IPS-11a (cell line): Measurements from ENCODE around the gene DHCR7.
A peak's percentile ranks its signal among the peaks of the same experiment; 100 is the strongest.

Experiments
- H3K4me3 ChIP-seq: one replicate; pipeline ENCODE4 v1.5.1; 2013; ENCODE audit warnings: low read depth, low read length, control low read depth

Gene DHCR7

DNA sequence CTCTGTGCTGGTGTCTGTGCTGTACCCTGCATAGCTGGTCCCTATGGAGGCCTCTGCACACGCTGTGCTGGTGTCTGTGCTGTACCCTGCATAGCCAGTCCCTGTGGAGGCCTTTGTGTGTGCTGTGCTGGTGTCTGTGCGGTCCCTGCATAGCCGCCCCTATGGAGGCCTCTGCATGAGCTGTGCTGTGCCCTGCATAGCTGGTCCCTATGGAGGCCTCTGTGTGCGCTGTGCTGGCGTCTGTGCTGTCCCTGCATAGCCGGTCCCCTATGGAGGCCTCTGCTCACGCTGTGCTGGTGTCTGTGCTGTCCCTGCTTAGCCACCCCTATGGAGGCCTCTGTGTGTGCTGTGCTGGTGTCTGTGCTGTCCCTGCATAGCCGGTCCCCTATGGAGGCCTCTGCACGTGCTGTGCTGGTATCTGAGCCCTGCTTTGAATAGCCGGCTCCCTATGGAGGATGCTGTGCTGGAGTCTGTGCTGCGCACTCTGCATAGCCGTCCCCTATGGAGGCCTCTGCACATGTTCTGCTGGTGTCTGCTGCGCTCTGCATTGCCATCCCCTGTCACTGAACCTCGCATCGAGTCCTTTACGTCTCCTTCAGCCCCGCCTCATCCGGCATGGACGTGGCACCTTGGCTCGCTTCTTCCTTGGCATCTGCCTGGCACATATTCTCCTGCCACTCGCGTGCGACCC lies 11.0 kb upstream of the DHCR7 start:
- H3K4me3 ChIP-seq, result no peak overlapping the region

DNA sequence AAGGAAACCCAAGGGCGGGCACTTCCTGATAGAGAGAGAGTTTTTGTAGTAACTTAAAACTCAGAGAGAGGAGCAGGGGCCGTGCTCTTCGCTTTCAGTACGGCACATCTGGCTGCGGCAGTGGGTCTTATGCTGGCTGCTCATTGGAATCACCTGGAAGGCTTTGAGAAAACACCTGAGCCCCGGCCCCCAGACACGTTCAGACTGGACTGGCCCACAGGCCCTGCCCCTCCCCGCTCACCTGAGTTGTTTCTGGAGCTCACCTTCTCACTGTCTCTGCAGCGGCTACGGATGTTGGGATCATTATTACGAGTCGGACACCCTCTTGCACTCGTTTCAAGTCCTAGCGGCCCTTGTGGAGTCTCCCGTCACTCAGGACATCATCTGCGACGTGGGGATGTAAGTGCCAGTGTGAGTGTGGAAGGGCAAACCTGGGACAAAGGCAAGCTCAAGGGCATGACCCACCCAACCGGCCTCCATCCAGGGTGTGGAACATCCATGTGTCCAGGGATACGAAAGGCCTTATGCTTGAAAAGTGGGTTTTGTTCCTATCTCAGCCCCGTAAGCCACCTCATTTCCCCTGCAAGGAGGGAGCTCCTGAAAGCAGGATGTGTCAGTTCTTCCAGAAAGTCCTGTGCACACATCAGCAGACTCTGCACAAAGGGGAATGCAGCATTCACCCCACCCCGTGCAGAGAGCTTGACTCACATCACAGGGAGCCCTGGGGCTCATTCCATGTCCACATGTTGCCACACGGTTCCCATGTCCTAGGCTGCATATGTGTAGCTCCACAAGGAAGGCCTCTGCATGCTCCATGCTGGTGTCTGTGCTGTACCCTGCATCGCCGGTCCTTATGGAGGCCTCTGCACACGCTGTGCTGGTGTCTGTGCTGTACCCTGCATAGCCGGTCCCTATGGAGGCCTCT lies 10.2 kb upstream of the DHCR7 start:
- H3K4me3 ChIP-seq, result no peak overlapping the region

DNA sequence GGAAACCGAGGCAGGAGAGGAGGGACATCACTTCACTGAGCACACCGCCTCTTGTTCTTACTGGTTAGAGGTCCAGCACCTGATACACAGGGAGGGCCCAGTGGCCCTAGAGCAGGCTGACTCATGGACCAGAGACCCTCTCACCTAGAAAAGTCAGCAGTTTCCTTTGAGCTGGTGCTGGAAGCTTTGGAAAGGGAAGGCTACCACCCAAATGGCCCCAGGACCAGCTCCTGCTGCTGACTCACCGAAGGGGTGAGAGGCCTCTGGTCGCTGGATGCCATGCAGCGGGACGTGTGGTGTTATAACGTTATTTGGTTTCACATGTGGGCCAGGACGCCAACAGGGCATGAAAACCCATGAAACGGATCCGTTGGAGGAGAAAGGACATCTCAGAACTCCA lies 8.6 kb upstream of the DHCR7 start:
- no peak overlapping the region for H3K4me3 ChIP-seq

DNA sequence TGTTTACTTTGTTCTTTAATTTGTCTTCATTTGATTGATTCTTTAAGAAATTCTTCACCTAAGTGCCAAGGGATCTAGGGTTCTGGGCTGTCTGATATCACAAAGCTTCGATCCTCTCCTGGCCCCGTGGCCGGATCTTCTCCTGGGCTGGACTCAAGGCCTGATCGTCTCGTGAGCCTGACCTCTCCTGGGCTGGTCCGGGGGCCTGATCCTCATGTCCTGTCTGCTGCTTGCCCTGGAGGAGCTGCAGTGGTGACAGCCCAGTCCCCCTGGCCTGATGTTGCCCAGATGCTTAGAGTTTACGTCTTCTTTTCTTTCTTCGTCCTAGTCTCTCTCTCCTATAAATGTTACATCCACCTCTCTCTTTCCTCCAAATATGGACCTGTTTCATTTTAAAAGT lies 8.1 kb upstream of the DHCR7 start:
- no peak overlapping the region for H3K4me3 ChIP-seq

DNA sequence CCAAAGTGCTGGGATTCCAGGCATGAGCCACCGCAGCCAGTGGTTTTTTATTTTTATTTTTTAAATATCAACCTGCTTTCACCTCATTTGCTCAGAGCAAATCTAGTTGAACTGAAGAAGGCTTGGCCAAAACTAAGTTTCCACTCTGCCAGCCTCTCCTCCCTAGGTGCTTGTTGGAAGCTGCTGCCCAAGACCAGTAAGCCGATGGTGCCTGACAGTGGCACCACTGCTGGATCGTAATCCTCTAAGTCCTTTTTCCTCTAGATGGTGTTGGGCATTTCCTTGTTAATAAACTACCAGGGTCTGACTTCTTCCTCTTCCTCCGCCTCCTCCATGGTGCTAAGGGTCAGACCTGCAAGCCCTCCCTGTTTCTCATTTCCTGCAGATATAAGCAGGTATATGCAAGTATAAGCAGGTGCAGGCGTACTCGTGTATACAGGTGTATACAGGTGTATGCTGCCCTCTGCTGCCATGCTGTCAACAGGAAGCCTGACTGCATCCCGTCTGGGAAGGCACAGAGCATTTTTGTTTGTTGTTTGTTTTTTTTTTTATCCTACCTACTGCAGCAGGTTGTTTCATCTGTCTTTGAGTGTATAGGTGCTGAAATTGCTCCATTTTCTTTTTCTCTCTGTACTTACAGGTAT lies 6.4 kb upstream of the DHCR7 start:
- no peak overlapping the region for H3K4me3 ChIP-seq

DNA sequence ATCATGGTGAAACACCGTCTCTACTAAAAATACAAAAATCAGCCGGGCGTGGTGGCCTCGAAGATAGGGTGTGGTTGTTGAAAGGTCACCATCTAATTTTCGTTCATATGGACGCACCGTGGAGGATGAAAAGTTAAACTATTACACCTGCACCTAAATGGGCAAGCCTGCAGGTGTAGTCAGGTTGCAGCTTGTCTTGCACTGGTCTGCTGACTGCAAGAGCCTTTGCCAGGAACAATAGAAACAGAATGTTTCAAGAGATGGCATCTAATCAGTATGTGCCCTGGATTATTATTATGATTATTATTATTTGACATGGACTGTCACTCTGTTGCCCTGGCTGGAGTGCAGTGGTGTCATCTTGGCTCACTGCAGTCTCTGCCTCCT lies 5.7 kb upstream of the DHCR7 start:
- peak overlapping the region; percentile 82 for H3K4me3 ChIP-seq

DNA sequence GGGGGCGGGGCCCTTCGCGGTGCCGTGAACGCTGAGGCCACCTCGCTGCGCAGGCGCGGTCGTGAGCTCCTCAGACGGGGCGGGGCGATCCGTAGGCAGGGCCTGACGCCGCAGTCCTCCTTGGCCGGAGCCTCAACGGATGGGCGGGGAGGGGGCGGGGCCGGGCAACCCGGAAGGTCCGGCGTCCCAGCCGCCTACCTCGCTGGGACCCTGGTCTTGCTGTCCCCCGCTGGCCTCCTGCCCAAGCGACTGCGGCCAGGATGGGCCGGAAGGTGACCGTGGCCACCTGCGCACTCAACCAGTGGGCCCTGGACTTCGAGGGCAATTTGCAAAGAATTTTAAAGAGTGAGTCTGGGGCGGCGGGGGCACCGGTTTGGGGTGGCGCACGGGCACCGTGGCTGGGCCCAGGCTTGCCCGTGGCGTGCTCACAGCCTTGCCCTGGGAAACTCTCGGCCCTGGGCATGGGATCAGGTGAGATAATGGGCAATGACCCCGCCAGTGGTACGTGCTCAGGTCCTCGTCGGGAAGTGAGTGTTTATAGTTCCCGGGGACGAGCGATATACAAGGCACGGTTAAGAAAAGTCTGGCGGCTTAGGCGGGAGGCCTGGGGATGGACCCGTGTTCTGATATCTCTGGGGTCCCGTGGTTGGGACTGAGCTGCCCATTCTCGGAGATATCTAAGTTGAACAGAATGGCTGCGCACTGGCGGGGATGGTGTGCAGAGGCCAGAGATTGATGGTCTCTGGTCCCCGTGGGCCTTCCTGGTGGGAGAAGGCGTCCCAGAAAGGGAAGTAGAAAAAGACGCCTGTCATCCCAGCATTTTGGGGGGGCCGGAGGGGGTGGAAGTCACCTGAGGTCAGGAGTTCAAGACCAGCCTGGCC lies 5.1 kb upstream of the DHCR7 start, which contains the start of gene NADSYN1:
Gene NADSYN1 (plus strand): TSS at position 167 of the 881 bp plus-strand sequence. CDS start 94 bp downstream, at position 261.
- H3K4me3 ChIP-seq, result peak within 1 kb of the TSS; percentile 82

DNA sequence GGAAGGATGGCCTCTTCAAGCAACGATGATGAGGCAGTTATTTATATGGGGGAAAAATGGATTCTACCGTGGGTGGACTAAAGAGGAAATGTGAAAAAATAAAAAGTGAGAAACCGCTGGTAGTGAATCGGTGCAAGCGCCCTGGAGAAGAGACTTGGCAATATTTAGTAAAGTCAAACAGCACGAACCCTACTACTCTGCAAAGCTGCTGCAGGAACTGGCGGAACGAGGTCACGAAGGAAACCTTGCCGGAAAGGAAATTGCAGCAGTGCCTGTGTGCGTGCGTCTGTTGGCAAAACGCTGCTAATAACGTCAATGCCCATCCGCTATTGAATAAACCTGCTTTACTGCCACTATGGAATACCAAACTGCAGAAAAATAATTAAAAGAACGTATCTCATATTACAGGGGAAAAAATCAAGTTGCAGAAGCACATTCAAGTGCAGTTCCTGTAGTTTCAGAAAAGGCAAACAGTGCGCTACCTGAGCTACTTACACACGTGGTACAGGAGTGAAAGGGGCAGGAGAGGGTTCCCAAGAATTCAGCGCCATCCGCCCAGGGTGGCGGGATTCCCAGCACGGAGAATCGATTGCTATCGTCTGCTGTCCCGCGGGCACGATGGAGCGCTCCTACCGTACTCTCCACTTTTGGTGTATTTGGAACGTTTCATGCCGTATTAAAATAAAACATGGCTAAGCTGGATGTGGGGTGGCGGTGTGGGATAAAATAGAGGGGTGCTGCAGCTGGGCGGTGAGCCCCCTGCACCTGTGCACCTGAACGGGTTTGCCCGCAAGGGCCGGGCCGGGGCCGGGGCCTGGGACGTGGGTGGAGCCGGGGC lies 4.2 kb upstream of the DHCR7 start:
- H3K4me3 ChIP-seq, result peak overlapping the region; percentile 55

DNA sequence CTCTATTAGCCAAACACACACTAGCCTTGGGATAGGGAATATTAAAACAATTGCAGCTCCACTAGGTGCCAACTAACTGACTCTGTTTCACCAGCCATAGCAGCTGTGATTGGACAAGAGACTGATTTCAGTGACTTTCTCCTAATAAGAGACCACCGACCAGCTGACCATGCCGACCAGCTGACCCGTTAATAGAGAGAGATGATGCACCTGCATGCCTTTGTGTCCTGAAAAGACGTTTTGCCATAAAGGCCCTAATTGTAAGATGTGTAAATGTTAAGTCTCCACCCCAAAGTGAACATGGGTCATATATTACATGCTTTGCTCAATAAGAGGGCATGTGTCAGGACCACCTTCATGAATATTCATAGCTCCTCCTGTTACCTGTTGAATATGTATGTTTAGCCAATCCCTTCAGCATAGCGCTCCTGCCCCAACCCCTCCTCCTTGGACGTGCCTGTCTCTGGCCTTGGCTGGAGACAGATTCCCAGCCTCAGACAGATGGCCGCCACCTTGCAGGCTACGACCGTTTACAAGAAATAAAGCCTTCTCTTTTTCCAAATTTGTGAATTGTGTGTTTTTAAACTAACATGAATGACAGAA lies 3.5 kb upstream of the DHCR7 start:
- H3K4me3 ChIP-seq, result no peak overlapping the region

DNA sequence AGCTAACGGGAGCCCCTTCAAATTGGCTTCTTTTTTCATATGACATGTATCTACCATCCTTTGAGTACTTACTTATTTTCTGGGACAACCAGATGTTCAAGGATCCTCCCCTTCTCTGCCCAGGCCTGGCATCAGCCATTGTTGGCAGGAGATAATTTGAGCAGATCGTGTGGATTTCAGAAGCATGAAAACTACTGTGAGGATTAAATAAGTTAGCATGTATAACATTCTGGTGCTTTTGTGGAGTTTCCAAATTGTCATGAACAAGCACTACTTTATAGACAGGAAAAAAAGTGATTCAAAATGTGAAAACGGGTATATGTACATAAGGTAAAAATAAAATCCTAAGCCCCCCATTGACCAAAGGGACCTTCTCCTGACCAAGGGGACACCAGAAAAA lies 2.7 kb upstream of the DHCR7 start:
- H3K4me3 ChIP-seq, result no peak overlapping the region

DNA sequence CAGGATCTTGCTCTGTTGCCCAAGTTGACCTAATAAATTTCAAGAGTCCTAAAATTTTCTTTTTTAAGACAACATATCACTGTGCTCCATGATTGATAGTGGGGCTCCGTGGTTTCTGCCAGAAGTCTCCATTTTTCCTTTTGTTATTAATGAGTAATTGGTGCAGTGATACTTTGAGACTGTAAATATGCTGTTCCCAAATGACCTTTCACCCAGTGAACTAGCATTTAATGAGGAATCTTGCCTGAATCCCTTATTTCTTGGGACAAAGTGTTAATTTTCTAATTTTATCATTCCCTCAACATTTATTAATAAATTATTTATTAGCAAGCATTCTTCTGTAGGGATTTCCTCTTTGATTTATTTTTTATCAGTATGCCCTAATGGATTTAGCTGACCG lies 2.3 kb upstream of the DHCR7 start:
- H3K4me3 ChIP-seq, result no peak overlapping the region

DNA sequence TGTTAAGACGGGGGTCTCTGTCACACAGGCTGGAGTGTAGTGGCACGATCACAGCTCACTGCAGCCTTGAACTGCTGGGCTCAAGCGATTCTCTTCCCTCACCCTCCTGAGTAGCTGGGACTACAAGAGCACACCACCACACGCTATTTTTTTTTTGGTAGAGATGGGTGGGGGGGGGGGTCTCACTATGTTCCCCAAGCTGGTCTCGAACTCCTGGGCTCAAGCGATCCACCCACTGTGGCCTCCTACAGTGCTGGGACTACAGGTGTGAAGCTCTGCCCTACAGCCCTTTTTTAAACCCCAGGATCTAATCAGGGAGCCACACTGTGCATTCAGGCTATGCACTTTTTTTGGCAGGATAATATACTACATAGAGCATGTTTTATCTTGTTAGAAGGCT lies 1.4 kb upstream of the DHCR7 start:
- peak overlapping the region; percentile 56 for H3K4me3 ChIP-seq

DNA sequence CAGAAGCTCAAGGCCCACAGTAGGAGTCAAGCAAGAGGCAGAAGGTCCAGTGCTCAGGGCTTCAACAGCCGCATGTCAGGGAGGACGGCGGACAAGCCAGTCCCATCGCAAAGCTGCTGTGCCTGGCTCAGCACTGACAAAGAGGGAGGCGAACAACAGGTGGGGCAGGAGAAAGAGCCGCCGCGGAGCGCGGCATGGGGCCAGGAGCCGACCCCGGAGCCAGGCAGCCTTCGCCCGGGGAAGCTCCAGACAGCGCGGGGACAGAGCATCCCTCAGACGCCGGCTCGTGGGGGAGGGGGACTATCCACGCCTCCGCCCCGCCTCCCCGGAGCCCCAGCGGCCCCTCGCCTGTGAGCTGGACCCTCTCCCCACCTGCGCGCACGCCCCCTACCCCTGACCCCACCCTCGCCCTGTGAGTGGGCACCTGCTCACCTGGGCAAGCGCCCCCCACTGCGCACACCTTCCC lies 369 bp downstream of the DHCR7 start:
- H3K4me3 ChIP-seq, result peak overlapping the region; percentile 69

DNA sequence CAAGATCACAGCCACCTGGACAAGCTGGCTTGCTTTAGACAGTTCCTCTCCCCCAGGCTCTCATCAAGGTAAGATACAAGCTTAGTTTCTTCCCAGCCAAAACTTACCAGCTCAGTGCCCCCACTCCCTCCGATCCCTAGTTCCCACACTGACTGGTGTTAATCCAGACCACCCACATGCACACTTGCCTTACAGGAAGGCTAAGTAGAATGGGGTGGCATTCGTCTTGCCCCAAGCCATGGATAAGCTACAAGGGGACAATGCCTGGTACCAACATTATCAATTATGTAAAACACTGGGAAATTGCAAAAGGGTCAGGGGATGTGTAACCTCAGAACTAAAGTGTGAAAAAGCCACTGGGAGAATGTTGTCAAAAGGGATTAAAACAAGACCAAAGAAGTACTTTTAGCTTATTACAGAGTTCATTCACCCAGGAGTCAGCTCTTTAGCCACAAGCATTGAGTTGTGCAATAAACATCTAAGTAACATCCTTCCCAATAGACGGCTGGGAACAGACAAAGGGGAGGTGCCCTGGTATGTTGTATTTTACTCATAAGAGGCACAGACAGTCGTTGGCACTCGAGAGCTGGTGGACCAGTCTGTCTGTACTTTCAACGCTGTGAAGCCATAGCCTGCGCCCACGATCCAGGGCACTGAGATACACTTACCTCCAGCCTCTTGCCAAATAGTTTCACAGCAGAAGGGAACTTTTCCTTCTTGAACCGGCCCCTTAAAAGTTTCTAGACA lies 1.1 kb downstream of the DHCR7 start:
- peak overlapping the region; percentile 69 for H3K4me3 ChIP-seq

DNA sequence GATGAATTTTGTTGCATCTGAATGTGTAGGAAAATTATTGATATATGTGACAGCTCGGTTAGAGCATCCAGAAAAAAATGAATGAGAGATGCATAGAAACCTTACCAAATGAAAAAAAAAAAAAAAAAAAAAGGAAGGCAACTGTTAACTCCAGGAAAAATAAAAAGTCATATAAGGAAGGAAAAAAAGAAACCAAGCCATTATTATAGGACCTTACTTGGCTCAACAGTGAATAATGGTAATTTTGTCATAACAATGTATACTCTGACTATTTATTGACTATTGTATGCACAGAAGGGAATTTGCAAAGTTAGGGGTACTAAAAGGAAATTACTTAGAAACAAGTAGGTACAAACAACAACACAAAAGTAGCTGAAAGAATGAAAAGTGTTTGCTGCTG lies 2.0 kb downstream of the DHCR7 start:
- H3K4me3 ChIP-seq, result no peak overlapping the region

DNA sequence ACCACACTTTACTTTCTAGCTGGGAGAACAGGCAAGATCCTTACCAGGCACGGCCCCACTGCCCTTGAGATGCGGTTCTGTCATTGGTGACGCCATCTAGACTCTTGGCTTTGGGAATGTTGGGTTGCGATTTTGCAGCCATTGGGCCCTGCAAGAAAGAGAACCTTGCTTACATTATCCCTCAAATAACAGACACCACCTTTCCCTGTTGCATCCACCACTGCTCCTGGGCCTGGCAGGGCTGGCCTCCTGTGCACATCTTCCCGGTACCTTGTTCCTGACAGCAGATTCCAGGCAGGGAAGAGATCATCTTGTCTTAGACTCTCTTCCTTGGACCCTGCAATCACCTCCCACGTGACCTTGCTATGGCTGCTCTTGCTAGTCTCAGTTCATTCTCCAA lies 3.4 kb downstream of the DHCR7 start:
- H3K4me3 ChIP-seq, result no peak overlapping the region

DNA sequence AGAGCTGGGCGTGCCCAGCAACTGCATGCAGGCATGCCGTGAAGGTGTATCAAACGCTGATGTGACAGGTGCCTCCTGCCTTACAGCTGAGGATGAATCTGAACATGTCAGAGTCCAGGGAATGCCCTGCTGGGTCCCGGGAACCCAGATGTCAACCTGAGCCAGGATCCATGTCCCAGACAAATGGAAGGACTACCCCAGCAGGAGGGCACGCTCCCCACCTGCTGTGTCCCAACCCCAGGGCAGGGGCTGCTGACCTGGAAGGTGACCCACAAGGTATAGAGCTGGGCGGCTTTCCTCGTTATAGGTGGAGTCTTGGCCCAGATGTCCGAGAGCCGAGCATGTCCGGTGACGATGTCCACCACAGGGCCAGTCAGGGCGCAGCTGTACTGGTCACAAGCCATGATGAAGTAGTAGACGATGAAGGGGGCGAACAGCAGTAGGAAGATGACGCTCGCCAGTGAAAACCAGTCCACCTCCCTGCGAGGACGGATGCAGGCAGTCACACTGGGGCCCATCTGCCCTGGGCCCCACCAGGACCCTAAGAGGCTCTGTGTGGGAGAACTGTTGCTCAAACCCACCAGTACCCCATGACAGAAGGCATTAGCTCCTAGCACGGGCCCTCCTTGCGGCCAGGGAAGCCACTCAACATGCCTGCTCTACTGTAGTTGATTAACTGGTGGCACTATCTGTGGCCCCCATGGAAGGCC lies 4.3 kb downstream of the DHCR7 start:
- H3K4me3 ChIP-seq, result no peak overlapping the region

DNA sequence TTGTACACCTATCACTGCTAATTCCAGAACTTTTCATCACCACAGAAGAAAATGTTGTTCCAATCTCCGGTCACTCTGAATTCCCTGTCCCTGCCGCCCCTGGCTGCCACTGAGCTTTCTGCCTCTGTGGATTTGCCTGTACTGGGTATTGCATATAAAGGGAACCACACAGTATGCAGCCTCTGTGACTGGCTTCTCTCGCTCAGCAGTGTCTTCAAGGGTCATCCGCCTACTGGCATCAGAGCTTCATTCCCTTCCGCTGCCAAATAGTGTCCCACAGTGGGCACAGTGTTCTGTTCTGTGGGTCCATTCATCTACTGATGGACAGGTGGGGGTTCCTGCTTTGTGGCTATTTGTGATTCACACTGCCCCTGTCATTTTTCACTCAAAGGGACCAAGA lies 5.3 kb downstream of the DHCR7 start:
- no peak overlapping the region for H3K4me3 ChIP-seq
